ENCODE results near the gene SEPTIN3.

Gene SEPTIN3

DNA sequence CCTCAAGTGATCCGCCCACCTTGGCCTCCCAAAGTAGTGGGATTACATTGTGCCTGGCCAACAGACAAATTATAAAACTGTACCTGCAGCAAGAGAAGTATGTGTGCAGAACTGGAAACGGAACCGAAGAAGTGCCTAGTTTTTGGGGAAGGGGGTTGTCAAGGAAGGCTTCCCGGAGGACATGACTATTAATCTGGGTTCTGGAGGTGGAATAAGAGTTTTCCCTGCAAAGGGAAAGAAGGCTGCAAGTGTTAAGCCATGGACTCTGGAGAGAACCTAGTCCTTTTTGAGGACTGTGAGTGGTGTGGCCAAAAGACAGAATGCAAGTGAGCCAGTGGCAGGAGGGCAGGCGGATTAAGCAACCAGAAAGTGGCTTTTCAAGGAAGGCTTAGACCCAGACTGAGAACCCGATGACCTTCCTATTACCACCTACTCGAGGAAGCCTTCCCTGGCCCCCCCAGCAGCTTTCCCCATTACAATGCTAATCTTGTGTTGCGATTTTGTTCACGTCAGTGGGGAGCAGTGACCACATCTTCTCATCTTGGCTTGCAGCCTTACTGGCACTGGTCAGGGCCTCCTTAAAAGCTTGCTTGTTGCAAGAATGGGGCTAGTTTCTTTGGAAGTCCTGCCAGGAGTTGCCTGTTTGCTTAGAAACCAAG is 5.7 kb upstream of the SEPTIN3 start:
- DNase-seq (ENCODE audit: extremely low spot score) = no peak
- ChIA-PET CTCF (interaction anchor here (0.9 to 2.0 kb wide), 3 partner anchors 116 to 266 kb away, joined by 3 to 8 read pairs (median 4); partner anchors contain the start of genes NDUFA6 and SMDT1), POLR2A (no interaction called here)
- TF ChIP-seq, protein P1, sequence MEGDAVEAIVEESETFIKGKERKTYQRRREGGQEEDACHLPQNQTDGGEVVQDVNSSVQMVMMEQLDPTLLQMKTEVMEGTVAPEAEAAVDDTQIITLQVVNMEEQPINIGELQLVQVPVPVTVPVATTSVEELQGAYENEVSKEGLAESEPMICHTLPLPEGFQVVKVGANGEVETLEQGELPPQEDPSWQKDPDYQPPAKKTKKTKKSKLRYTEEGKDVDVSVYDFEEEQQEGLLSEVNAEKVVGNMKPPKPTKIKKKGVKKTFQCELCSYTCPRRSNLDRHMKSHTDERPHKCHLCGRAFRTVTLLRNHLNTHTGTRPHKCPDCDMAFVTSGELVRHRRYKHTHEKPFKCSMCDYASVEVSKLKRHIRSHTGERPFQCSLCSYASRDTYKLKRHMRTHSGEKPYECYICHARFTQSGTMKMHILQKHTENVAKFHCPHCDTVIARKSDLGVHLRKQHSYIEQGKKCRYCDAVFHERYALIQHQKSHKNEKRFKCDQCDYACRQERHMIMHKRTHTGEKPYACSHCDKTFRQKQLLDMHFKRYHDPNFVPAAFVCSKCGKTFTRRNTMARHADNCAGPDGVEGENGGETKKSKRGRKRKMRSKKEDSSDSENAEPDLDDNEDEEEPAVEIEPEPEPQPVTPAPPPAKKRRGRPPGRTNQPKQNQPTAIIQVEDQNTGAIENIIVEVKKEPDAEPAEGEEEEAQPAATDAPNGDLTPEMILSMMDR (IDR thresholded peaks at IDR 0.05; ENCODE audit: control extremely low read depth, extremely low read depth, low read depth, missing control alignments) = no peak

DNA sequence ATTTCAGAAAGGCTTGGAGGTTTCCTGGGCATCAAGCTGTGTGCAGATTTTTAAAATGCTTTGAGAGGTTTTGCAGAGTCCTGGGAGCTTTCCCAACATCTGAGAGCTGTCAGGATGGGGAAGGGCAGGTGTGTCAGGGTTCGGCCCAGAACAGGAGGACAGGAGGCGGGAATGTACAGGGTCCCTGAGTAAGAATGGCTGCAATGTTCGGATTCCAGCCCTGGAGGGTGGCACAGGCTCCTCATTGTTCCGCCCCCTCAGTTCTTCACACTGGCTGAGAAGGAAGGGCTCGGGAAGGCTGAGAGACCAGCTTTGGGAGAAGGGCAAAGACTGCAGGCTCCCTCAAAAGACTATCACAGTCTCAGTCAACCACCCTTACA is 5.1 kb upstream of the SEPTIN3 start:
- TF ChIP-seq, protein P1 (IDR thresholded peaks at IDR 0.05; ENCODE audit: control extremely low read depth, extremely low read depth, low read depth, missing control alignments) = no peak
- ChIA-PET POLR2A (no interaction called here), CTCF (interaction anchor here (1.2 to 2.0 kb wide), 2 partner anchors 116 to 267 kb away, joined by 3 to 8 read pairs; partner anchors contain the start of gene SMDT1)
- DNase-seq (ENCODE audit: extremely low spot score) = no peak

DNA sequence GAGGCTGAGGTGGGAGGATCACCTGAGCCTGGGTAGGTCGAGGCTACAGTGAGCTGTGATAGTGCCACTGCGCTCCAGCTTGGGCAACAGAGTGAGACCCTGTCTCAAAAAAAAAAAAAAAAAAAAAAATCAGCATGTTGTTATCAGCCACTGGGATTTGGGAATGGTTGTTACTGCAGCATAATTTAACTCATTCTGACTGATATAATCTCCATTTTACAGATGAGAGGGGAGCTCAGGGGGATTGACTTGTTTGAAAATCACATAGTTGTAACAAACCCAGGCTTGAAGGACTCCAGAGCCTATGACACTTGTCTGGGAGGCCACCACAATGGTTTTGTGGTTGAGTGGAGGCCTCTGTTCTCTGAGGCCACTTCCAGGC is 3.0 kb upstream of the SEPTIN3 start:
- CTCF ChIA-PET = interaction anchor here (0.7 to 3.7 kb wide), 12 partner anchors 9 to 507 kb away, joined by 3 to 18 read pairs (median 4); partner anchors contain the start of gene NDUFA6
- TF ChIP-seq, protein P1 (IDR thresholded peaks at IDR 0.05; ENCODE audit: control extremely low read depth, extremely low read depth, low read depth, missing control alignments) = no peak
- no peak for DNase-seq (ENCODE audit: extremely low spot score)
- POLR2A ChIA-PET = no interaction called here

GRCh38 chr22:41966607-41967240 is 2.5 kb upstream of the SEPTIN3 start:
- TF ChIP-seq, protein P1 (IDR thresholded peaks at IDR 0.05; ENCODE audit: control extremely low read depth, extremely low read depth, low read depth, missing control alignments) = peak; percentile 34
- DNase-seq (ENCODE audit: extremely low spot score) = peak; percentile 63
- CTCF ChIA-PET = interaction anchor here (0.7 to 3.7 kb wide), 24 partner anchors 8 to 526 kb away, joined by 3 to 18 read pairs (median 3); partner anchors contain the start of genes NDUFA6 and SMDT1
- POLR2A ChIA-PET = no interaction called here

DNA sequence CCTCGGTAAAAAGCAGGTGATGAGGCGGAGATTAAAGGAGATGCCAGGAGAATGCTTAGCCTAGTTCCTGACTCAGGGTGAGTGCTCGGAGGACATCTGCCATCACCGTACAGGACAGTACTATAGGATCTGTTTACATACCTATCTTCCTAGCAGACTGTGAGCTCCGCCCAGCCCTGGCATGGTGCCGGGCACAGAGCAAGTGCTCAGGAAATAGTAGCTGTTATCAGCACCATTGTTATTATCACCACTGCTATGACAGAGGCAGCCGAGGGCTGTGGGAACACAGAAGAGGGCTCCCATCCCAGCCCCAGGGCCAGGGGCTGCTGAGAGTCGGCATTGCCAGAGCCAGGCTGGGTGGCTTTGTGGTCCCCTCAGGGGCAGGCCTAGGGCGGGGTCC is 642 bp upstream of the SEPTIN3 start:
- DNase-seq (ENCODE audit: extremely low spot score) = no peak
- CTCF ChIA-PET = interaction anchor here (0.7 to 3.7 kb wide), 10 partner anchors 11 to 476 kb away, joined by 3 to 18 read pairs (median 4); partner anchors contain the start of gene NDUFA6
- POLR2A ChIA-PET = no interaction called here
- TF ChIP-seq, protein P1 (IDR thresholded peaks at IDR 0.05; ENCODE audit: control extremely low read depth, extremely low read depth, low read depth, missing control alignments) = no peak

- POLR2A ChIA-PET = no interaction called here
- DNase-seq (ENCODE audit: extremely low spot score) = no peak
- CTCF ChIA-PET = interaction anchor here (0.7 to 1.5 kb wide), 7 partner anchors 8 to 467 kb away, joined by 3 to 7 read pairs (median 3); partner anchors contain the start of gene NDUFA6
- TF ChIP-seq, protein P1 (IDR thresholded peaks at IDR 0.05; ENCODE audit: control extremely low read depth, extremely low read depth, low read depth, missing control alignments) = no peak
Measured at GRCh38 chr22:41970601-41971000, 1.4 kb downstream of the SEPTIN3 start.
